Neural cell (in vitro differentiated cells): ENCODE measurements around the gene BMP8B. TPM values are rescaled to one million over a fixed set of nuclear protein-coding genes. Genes with fewer than 3 reads are reported as not detected.

ENCODE experiments used
- H2AFZ ChIP-seq: fragments of 200-600, 300-800 bp; sonication (generic), shearing (Covaris generic); 2 replicates; pipeline ENCODE4 v1.6.0; 2014; ENCODE audit warnings: low read depth, mild to moderate bottlenecking, antibody characterized with exemption, low read length, moderate library complexity
- H3F3A ChIP-seq: fragments of 200-600 bp; shearing (Covaris generic); 2 replicates; pipeline ENCODE4 v1.6.1; 2016; ENCODE audit warnings: mild to moderate bottlenecking, moderate library complexity, mixed read lengths, antibody characterized with exemption, low read length; ENCODE audit not compliant: insufficient read depth, poor library complexity, severe bottlenecking
- H3K27ac ChIP-seq: fragments of 200-600, 300-800 bp; sonication (generic), shearing (Covaris generic); 2 replicates; pipeline ENCODE4 v1.5.1; 2014; ENCODE audit warnings: mild to moderate bottlenecking, low read length, moderate library complexity
- H3K27me3 ChIP-seq: fragments of 300-800, 200-600 bp; sonication (generic), shearing (Covaris generic); 2 replicates; pipeline ENCODE4 v1.6.0; 2014; ENCODE audit warnings: mild to moderate bottlenecking, low read depth, low read length, moderate library complexity; ENCODE audit not compliant: insufficient read depth
- H3K36me3 ChIP-seq: fragments of 300-800, 200-600 bp; sonication (generic), shearing (Covaris generic); 2 replicates; pipeline ENCODE4 v1.5.1; 2014; ENCODE audit warnings: mild to moderate bottlenecking, antibody characterized with exemption, low read length, moderate library complexity; ENCODE audit not compliant: insufficient read depth
- H3K4me2 ChIP-seq: fragments of 300-800, 200-600 bp; sonication (generic), shearing (Covaris generic); 2 replicates; pipeline ENCODE4 v1.6.0; 2014; ENCODE audit warnings: mild to moderate bottlenecking, low read length
- H3K4me3 ChIP-seq: fragments of 300-800, 200-600 bp; sonication (generic), shearing (Covaris generic); 2 replicates; pipeline ENCODE4 v1.5.1; 2014; ENCODE audit warnings: mild to moderate bottlenecking, low read length, moderate library complexity
- H3K79me2 ChIP-seq: fragments of 200-600 bp; shearing (Covaris generic); replicated peaks from 2 replicates; pipeline ENCODE4 v1.6.0; 2014; ENCODE audit warnings: mild to moderate bottlenecking, low read length, moderate library complexity; ENCODE audit not compliant: insufficient read depth
- H3K9ac ChIP-seq: fragments of 300-800, 200-600 bp; sonication (generic), shearing (Covaris generic); 2 replicates; pipeline ENCODE4 v1.6.1; 2016; ENCODE audit warnings: mild to moderate bottlenecking, low read length, mixed read lengths
- H3K9me2 ChIP-seq: fragments of 200-600 bp; shearing (Covaris generic); 2 replicates; pipeline ENCODE4 v1.6.1; 2016; ENCODE audit warnings: mild to moderate bottlenecking, low read length, mixed read lengths; ENCODE audit not compliant: insufficient read depth
- H3K9me3 ChIP-seq: fragments of 200-600, 300-800 bp; sonication (generic), shearing (Covaris generic); 2 replicates; pipeline ENCODE4 v1.6.1; 2016; ENCODE audit warnings: mild to moderate bottlenecking, mixed run types, low read length, moderate library complexity, mixed read lengths
- H4K20me1 ChIP-seq: fragments of 200-600 bp; shearing (Covaris generic); 2 replicates; pipeline ENCODE4 v1.6.1; 2016; ENCODE audit warnings: mild to moderate bottlenecking, mixed run types; ENCODE audit not compliant: insufficient read depth
- EP300 ChIP-seq: fragments of 450-650 bp; conservative IDR thresholded peaks from 2 replicates; pipeline ENCODE4 v1.6.1; 2014; ENCODE audit warnings: antibody characterized with exemption, mild to moderate bottlenecking, moderate library complexity; ENCODE audit not compliant: poor library complexity, severe bottlenecking
- EZH2 ChIP-seq: fragments of 200-600, 300-800 bp; shearing (Covaris generic), sonication (generic); IDR thresholded peaks from 2 replicates; pipeline ENCODE4 v1.6.1; 2014; ENCODE audit warnings: antibody characterized with exemption, low read length, borderline replicate concordance, mild to moderate bottlenecking; ENCODE audit not compliant: insufficient read depth, poor library complexity, severe bottlenecking
- MXI1 ChIP-seq: fragments of 450-650 bp; conservative IDR thresholded peaks from 2 replicates; pipeline ENCODE4 v1.6.1; 2014; ENCODE audit warnings: antibody characterized with exemption, mild to moderate bottlenecking; ENCODE audit not compliant: poor library complexity, severe bottlenecking
- POLR2AphosphoS5 ChIP-seq: IDR thresholded peaks from 2 replicates; pipeline ENCODE4 v1.6.1; 2012
- RAD21 ChIP-seq: fragments of 450-650 bp; conservative IDR thresholded peaks from 2 replicates; pipeline ENCODE4 v1.6.1; 2014; ENCODE audit warnings: antibody characterized with exemption, mild to moderate bottlenecking, moderate library complexity
- SMC3 ChIP-seq: fragments of 450-650 bp; conservative IDR thresholded peaks from 2 replicates; pipeline ENCODE4 v1.6.1; 2014; ENCODE audit warnings: antibody characterized with exemption, mild to moderate bottlenecking, moderate library complexity; ENCODE audit not compliant: poor library complexity
- TAF1 ChIP-seq: IDR thresholded peaks from 2 replicates; pipeline ENCODE4 v1.6.1; 2012; ENCODE audit warnings: low read depth
- polyA plus RNA-seq: library from polyadenylated mRNA; depleted of rRNA; stranded (reverse); fragments of >200 nt; gene quantifications from 2 replicates; pipeline ENCODE4 v1.2.3, GENCODE V29; 2014
- TF ChIP-seq, protein P1 (sequence below): fragments of 450-650 bp; IDR thresholded peaks from 2 replicates; pipeline ENCODE4 v1.5.1; 2014; ENCODE audit warnings: antibody characterized with exemption, mild to moderate bottlenecking, moderate library complexity; ENCODE audit not compliant: poor library complexity, severe bottlenecking
- TF ChIP-seq, protein P2 (sequence below): IDR thresholded peaks from 2 replicates; pipeline ENCODE4 v1.6.1; 2012; ENCODE audit warnings: borderline replicate concordance

Gene BMP8B
- polyA plus RNA-seq, 1 donor from 2014 or later = 0.04 TPM

DNA sequence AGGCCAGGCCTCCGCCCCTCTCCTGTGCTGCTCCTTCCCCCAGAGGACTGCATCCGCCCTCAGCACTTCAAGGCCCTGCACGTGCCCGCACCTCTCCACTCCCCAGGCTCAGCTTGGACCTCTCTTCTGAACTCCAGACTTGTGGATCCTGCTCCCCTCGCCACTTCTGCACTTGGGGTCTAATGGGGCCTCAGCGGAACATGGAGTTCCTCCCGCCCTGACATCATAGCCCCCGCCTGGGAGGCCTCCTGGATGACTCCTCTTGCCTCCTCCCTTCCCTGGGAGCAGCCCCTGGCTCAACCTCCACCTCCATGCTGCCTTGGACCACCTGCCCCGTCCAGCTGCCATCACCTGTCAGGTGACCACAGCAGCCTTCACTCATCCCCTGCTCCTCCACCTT lies 27.6 kb downstream of the BMP8B start:
- H3K79me2 ChIP-seq = no peaks in the 10 kb centered on the region
- no peaks in the 10 kb centered on the region for H3F3A ChIP-seq
- H3K9ac ChIP-seq = no peak overlapping the region
- H3K36me3 ChIP-seq = no peaks in the 10 kb centered on the region
- H3K9me3 ChIP-seq = no peaks in the 10 kb centered on the region
- no peak for TF ChIP-seq TAF1
- no peak overlapping the region for H3K4me3 ChIP-seq
- H4K20me1 ChIP-seq = no peaks in the 10 kb centered on the region
- no peak overlapping the region for H2AFZ ChIP-seq
- no peaks in the 10 kb centered on the region for H3K9me2 ChIP-seq
- H3K27me3 ChIP-seq = no peaks in the 10 kb centered on the region
- no peak overlapping the region for H3K27ac ChIP-seq
- no peak overlapping the region for H3K4me2 ChIP-seq

DNA sequence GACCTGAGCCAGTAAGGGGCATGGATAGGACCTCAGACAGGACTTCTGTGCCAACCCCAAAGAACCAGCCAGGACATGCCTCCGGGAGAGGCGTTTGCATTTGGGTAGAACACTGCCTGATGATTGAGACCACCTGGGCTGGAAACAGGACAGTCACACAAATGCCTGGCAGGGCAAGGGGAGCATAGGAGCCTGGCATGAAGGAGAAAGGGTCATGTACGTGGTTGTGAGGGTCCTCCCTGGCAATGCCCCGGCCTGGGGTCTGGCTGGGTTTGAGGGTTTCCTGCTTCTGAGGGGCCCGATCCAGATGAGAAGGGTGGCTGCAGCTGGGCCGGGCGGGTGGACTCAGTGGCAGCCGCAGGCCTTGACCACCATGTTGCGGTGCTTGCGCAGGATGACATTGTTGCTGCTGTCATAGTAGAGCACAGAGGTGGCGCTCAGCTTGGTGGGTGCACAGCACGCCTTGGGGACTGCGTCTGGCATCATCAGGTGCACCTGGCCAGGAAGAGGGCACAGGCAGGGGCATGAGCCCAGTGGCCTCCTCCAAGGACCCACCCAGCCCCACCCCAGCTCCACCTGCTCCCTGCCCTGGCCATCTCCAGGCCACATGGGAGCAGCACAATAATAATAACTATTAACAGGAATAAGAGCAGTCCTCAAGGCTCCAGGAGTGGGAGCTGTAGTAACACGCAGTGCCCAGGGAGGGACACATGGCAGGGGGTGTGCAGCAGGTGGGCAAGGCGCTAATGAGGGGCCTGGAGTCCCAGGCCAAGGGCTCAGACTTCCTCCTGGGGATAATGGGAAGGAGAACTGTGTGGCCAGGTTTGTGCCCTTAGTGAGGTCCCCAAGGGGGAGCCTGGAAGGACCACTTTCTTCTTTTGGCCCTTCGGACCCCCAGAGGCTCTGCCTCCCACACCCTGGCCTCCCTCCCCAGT lies 28.3 kb downstream of the BMP8B start:
- no peaks in the 10 kb centered on the region for H3F3A ChIP-seq
- H3K9me3 ChIP-seq = no peaks in the 10 kb centered on the region
- H3K4me3 ChIP-seq = no peak overlapping the region
- H3K9ac ChIP-seq = no peak overlapping the region
- no peaks in the 10 kb centered on the region for H3K36me3 ChIP-seq
- no peaks in the 10 kb centered on the region for H3K27me3 ChIP-seq
- no peaks in the 10 kb centered on the region for H4K20me1 ChIP-seq
- H2AFZ ChIP-seq = no peak overlapping the region
- no peak overlapping the region for H3K4me2 ChIP-seq
- no peak for TF ChIP-seq RAD21
- no peak for TF ChIP-seq EZH2
- TF ChIP-seq TAF1 = no peak
- no peak for TF ChIP-seq SMC3
- TF ChIP-seq POLR2AphosphoS5 = no peak
- TF ChIP-seq, protein P1, sequence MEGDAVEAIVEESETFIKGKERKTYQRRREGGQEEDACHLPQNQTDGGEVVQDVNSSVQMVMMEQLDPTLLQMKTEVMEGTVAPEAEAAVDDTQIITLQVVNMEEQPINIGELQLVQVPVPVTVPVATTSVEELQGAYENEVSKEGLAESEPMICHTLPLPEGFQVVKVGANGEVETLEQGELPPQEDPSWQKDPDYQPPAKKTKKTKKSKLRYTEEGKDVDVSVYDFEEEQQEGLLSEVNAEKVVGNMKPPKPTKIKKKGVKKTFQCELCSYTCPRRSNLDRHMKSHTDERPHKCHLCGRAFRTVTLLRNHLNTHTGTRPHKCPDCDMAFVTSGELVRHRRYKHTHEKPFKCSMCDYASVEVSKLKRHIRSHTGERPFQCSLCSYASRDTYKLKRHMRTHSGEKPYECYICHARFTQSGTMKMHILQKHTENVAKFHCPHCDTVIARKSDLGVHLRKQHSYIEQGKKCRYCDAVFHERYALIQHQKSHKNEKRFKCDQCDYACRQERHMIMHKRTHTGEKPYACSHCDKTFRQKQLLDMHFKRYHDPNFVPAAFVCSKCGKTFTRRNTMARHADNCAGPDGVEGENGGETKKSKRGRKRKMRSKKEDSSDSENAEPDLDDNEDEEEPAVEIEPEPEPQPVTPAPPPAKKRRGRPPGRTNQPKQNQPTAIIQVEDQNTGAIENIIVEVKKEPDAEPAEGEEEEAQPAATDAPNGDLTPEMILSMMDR = no peak
- no peak for TF ChIP-seq MXI1
- TF ChIP-seq, protein P2, sequence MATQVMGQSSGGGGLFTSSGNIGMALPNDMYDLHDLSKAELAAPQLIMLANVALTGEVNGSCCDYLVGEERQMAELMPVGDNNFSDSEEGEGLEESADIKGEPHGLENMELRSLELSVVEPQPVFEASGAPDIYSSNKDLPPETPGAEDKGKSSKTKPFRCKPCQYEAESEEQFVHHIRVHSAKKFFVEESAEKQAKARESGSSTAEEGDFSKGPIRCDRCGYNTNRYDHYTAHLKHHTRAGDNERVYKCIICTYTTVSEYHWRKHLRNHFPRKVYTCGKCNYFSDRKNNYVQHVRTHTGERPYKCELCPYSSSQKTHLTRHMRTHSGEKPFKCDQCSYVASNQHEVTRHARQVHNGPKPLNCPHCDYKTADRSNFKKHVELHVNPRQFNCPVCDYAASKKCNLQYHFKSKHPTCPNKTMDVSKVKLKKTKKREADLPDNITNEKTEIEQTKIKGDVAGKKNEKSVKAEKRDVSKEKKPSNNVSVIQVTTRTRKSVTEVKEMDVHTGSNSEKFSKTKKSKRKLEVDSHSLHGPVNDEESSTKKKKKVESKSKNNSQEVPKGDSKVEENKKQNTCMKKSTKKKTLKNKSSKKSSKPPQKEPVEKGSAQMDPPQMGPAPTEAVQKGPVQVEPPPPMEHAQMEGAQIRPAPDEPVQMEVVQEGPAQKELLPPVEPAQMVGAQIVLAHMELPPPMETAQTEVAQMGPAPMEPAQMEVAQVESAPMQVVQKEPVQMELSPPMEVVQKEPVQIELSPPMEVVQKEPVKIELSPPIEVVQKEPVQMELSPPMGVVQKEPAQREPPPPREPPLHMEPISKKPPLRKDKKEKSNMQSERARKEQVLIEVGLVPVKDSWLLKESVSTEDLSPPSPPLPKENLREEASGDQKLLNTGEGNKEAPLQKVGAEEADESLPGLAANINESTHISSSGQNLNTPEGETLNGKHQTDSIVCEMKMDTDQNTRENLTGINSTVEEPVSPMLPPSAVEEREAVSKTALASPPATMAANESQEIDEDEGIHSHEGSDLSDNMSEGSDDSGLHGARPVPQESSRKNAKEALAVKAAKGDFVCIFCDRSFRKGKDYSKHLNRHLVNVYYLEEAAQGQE = no peak
- no peak for TF ChIP-seq EP300
- no peaks in the 10 kb centered on the region for H3K79me2 ChIP-seq
- no peak overlapping the region for H3K27ac ChIP-seq
- H3K9me2 ChIP-seq = no peaks in the 10 kb centered on the region
